Breast epithelium (tissue), 4 donors: ENCODE results near the gene GATAD2A. TPM values are rescaled to one million over a fixed set of nuclear protein-coding genes. Genes with fewer than 3 reads are reported as not detected.
"Not testable (repeated sequence)": the region's sequence is repeated elsewhere in the genome, so short reads cannot be mapped to it uniquely, and the experiment has no call there.

Source experiments
- DNase-seq, 2 donors: peaks; one replicate each; pipeline ENCODE4 v3.0.0-alpha.2; 2019; ENCODE audit warnings: low spot score in 2 of 2
- H3K27ac ChIP-seq, 2 donors: fragments of 200-600 bp; sonication (generic) in 1 of 2; one replicate each; pipeline ENCODE4 v1.5.1; 2016 to 2019; ENCODE audit warnings: mild to moderate bottlenecking in 1 of 2
- H3K27me3 ChIP-seq, 2 donors: fragments of 200-600 bp; sonication (generic) in 1 of 2; one replicate each; pipeline versions ENCODE4 v1.5.1 to v1.6.0; 2017 to 2019; ENCODE audit warnings: control low read depth in 1 of 2, mild to moderate bottlenecking in 1 of 2
- H3K36me3 ChIP-seq: fragments of 200-600 bp; one replicate; pipeline ENCODE4 v1.5.1; 2019
- H3K4me1 ChIP-seq, 2 donors: fragments of 200-600 bp; sonication (generic); one replicate each; pipeline ENCODE4 v1.5.1; 2016 to 2019; ENCODE audit warnings: control low read depth in 1 of 2
- H3K4me3 ChIP-seq, 3 donors: fragments of 200-600 bp; sonication (generic); 1 replicate in 2 of 3; 2 replicates in 1 of 3; pipeline ENCODE4 v1.5.1; 2016 to 2019; ENCODE audit warnings: mild to moderate bottlenecking in 3 of 3, moderate library complexity in 2 of 3
- H3K9me3 ChIP-seq, 2 donors: fragments of 200-600 bp; sonication (generic) in 1 of 2; one replicate each; pipeline ENCODE4 v1.5.1; 2016 to 2019; ENCODE audit warnings: control low read depth in 1 of 2
- POLR2A ChIP-seq: fragments of 450-650 bp; IDR thresholded peaks from one replicate; pipeline ENCODE4 v1.6.1; 2016; ENCODE audit warnings: antibody characterized with exemption, mild to moderate bottlenecking, moderate library complexity
- POLR2AphosphoS5 ChIP-seq, 3 donors: sonication (generic); formaldehyde crosslinking; IDR thresholded peaks; one replicate each; pipeline ENCODE4 v1.6.1; 2017; ENCODE audit warnings: antibody characterized with exemption in 3 of 3
- intact Hi-C: fragments of 100-400 bp; cut with DNase I; formaldehyde crosslinking; loops from one replicate; pipeline ENCODE4 v1.15.1; 2023; ENCODE audit warnings: low total_unique reads
- total RNA-seq, 3 donors: library from RNA; depleted of rRNA; stranded (reverse); fragments of >200 nt; gene quantifications; one replicate each; pipeline ENCODE4 v1.1.0, GENCODE V29; 2016
- TF ChIP-seq, protein P1 (sequence below), 3 donors: fragments of 450-650 bp; IDR thresholded peaks; one replicate each; pipeline ENCODE4 v1.5.1; 2016 to 2017; ENCODE audit warnings: antibody characterized with exemption in 3 of 3, mild to moderate bottlenecking in 3 of 3, moderate library complexity in 3 of 3

Gene GATAD2A
- total RNA-seq, 3 donors from 2014 or later, result 29.1 to 38.7 (median 33.6) TPM

DNA sequence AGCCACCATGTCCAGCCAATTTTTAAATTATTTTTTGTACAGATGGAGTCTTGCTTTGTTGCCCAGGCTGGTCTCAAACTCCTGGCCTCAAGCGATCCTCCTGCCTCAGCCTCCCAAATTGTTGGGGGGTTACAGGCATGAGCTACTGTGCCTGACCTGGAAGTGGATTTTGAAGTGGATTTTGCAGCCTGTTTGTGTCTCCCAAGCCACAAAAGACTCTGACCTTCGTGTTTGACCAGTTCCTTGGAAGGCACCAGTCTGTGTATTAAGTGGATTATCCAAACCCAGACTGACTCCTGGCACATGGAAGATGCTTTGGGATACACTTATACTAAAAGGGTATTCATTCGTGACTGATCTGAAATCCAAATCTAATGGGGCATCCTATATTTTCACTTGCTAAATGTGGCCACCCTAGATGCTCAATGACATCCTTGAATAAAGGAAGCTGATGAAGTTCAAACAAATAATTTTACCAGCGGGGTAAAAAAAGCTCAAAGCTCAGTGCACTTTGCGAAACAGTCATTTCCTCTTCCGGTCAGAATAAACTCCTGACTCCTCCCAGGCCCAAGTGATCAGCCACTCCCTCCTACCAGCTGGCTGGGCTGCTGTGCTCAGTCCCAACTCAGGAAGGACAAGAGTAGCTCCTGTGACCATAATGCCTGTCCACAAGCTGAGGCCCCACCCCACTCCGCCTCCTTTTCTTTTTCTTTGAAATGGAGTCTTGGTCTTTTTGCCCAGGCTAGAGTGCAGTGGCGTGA, 32.6 kb upstream of the GATAD2A start:
- no peaks in the 10 kb centered on the region for H3K36me3 ChIP-seq
- H3K27me3 ChIP-seq, result no peaks in the 10 kb centered on the region
- no peaks in the 10 kb centered on the region for H3K9me3 ChIP-seq
- DNase-seq, result no peak
- intact Hi-C loops, result no loop called here
- TF ChIP-seq POLR2AphosphoS5 (IDR thresholded peaks at IDR 0.05), result no peak
- no peak for TF ChIP-seq POLR2A
- TF ChIP-seq, protein P1, sequence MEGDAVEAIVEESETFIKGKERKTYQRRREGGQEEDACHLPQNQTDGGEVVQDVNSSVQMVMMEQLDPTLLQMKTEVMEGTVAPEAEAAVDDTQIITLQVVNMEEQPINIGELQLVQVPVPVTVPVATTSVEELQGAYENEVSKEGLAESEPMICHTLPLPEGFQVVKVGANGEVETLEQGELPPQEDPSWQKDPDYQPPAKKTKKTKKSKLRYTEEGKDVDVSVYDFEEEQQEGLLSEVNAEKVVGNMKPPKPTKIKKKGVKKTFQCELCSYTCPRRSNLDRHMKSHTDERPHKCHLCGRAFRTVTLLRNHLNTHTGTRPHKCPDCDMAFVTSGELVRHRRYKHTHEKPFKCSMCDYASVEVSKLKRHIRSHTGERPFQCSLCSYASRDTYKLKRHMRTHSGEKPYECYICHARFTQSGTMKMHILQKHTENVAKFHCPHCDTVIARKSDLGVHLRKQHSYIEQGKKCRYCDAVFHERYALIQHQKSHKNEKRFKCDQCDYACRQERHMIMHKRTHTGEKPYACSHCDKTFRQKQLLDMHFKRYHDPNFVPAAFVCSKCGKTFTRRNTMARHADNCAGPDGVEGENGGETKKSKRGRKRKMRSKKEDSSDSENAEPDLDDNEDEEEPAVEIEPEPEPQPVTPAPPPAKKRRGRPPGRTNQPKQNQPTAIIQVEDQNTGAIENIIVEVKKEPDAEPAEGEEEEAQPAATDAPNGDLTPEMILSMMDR (IDR thresholded peaks at IDR 0.05), result no peak
- no peaks in the 10 kb centered on the region for H3K4me1 ChIP-seq
- H3K27ac ChIP-seq, result peak overlapping the region; percentile 6 to 48
- H3K4me3 ChIP-seq, result no peak overlapping the region

GRCh38 chr19:19379527-19379926, 25.9 kb upstream of the GATAD2A start:
- H3K36me3 ChIP-seq, result no peaks in the 10 kb centered on the region
- H3K27ac ChIP-seq, result peak overlapping the region; percentile 16 to 67
- intact Hi-C loops, result no loop called here
- TF ChIP-seq POLR2A (no peak), POLR2AphosphoS5 (IDR thresholded peaks at IDR 0.05) (no peak)
- TF ChIP-seq, protein P1 (IDR thresholded peaks at IDR 0.05), result no peak
- H3K4me1 ChIP-seq, result no peaks in the 10 kb centered on the region
- no peaks in the 10 kb centered on the region for H3K27me3 ChIP-seq
- DNase-seq, result no peak
- no peaks in the 10 kb centered on the region for H3K9me3 ChIP-seq
- H3K4me3 ChIP-seq, result no peak overlapping the region

DNA sequence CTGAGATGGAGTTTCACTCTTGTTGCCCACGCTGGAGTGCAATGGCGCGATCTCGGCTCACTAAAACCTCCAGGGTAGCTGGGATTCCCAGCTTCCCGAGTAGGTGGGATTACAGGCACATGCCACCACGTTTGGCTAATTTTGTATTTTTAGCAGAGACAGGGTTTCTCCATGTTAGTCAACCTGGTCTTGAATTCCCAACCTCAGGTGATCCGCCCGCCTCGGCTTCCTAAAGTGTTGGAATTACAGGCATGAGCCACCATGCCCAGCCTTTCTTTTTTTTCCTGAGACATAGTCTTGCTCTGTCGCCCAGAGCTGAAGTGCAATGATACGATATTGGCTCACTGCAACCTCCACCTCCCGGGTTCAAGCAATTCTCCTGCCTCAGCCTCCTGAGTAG, 25.2 kb upstream of the GATAD2A start:
- H3K27me3 ChIP-seq, H3K4me1 ChIP-seq, H3K36me3 ChIP-seq, intact Hi-C loops, H3K4me3 ChIP-seq, DNase-seq, H3K9me3 ChIP-seq: not testable (repeated sequence)
- peak overlapping the region; percentile 67 to 77 for H3K27ac ChIP-seq

- H3K9me3 ChIP-seq, result no peaks in the 10 kb centered on the region
- peak overlapping the region; percentile 67 to 77 for H3K27ac ChIP-seq
- H3K4me1 ChIP-seq, result no peaks in the 10 kb centered on the region
- no peak overlapping the region for H3K4me3 ChIP-seq
- intact Hi-C loops, result no loop called here
- H3K27me3 ChIP-seq, result no peaks in the 10 kb centered on the region
- peak in 1 of 2 donors; percentile 65 for DNase-seq
- no peaks in the 10 kb centered on the region for H3K36me3 ChIP-seq
- TF ChIP-seq, protein P1 (IDR thresholded peaks at IDR 0.05), result no peak
- no peak for TF ChIP-seq POLR2A
- no peak for TF ChIP-seq POLR2AphosphoS5 (IDR thresholded peaks at IDR 0.05)
These were observed 24.2 kb upstream of the GATAD2A start for GRCh38 chr19:19381007-19381926.

- Histone ChIP-seq H3K4me1 (no peaks in the 10 kb centered on the region), H3K4me3 (no peak overlapping the region), H3K27me3 (no peaks in the 10 kb centered on the region), H3K27ac (no peak overlapping the region), H3K9me3 (no peaks in the 10 kb centered on the region), H3K36me3 (no peaks in the 10 kb centered on the region)
- intact Hi-C loops, result no loop called here
- TF ChIP-seq POLR2AphosphoS5 (IDR thresholded peaks at IDR 0.05) (no peak), POLR2A (no peak)
- TF ChIP-seq, protein P1 (IDR thresholded peaks at IDR 0.05), result no peak
- DNase-seq, result no peak
These were observed 23.4 kb upstream of the GATAD2A start for GRCh38 chr19:19382118-19382517.
